ENCODE data around the gene FKBP3.

GRCh38 chr14:45070215-45070614 is 64.1 kb downstream of the FKBP3 start:
- TF ChIP-seq REST (IDR thresholded peaks at IDR 0.05; ENCODE audit: insufficient read depth in 1 of 2, low read depth in 2 of 2, low read length in 2 of 2) (no peak), POLR2AphosphoS5 (IDR thresholded peaks at IDR 0.05; ENCODE audit: low read depth, low read length) (no peak), SIN3A (IDR thresholded peaks at IDR 0.05; ENCODE audit: borderline replicate concordance, insufficient read depth, low read length) (no peak), TAF1 (IDR thresholded peaks at IDR 0.05; ENCODE audit: borderline replicate concordance, insufficient read depth, low read length) (no peak)

Data from PFSK-1 (cell line).